GM12865 (cell line): ENCODE measurements around the gene SNX3.

Experiments
- DNase-seq: peaks from one replicate; pipeline ENCODE4 v3.0.0; 2010; ENCODE audit warnings: low read depth
- H3K4me3 ChIP-seq: 2 replicates; pipeline ENCODE4 v1.5.1; 2011; ENCODE audit warnings: mild to moderate bottlenecking, low read depth, low read length, control low read depth
- CTCF ChIP-seq: IDR thresholded peaks from 2 replicates; pipeline ENCODE4 v1.5.1; 2011; ENCODE audit warnings: low read length, control low read depth, low read depth, inconsistent platforms; ENCODE audit not compliant: insufficient read depth; ENCODE audit errors: missing control alignments

SNX3 gene

GRCh38 chr6:108174371-108175175 lies 86.3 kb downstream of the SNX3 start:
- no peak overlapping the region for H3K4me3 ChIP-seq
- DNase-seq, result no peak
- TF ChIP-seq CTCF, result no peak

GRCh38 chr6:108171918-108172516 lies 88.8 kb downstream of the SNX3 start:
- no peak overlapping the region for H3K4me3 ChIP-seq
- DNase-seq, result no peak
- TF ChIP-seq CTCF, result no peak

- H3K4me3 ChIP-seq, result no peak overlapping the region
- no peak for DNase-seq
- TF ChIP-seq CTCF, result no peak
Measured at GRCh38 chr6:108171291-108171917, 89.4 kb downstream of the SNX3 start.

- H3K4me3 ChIP-seq, result no peak overlapping the region
- DNase-seq, result no peak
- no peak for TF ChIP-seq CTCF
Measured at GRCh38 chr6:108170332-108171290, 90.2 kb downstream of the SNX3 start.

- no peak overlapping the region for H3K4me3 ChIP-seq
- DNase-seq, result no peak
- no peak for TF ChIP-seq CTCF
Measured at GRCh38 chr6:108169464-108170331, 91.1 kb downstream of the SNX3 start.
